DMS 273 treated with DMSO at 0.1 percent for 48 hours (cell line): Measurements from ENCODE around the gene PSMD10.

Experiments
- DNase-seq: peaks from one replicate; lab custom pipeline; 2025; lab: John Stamatoyannopoulos, UW

The PSMD10 gene

DNA sequence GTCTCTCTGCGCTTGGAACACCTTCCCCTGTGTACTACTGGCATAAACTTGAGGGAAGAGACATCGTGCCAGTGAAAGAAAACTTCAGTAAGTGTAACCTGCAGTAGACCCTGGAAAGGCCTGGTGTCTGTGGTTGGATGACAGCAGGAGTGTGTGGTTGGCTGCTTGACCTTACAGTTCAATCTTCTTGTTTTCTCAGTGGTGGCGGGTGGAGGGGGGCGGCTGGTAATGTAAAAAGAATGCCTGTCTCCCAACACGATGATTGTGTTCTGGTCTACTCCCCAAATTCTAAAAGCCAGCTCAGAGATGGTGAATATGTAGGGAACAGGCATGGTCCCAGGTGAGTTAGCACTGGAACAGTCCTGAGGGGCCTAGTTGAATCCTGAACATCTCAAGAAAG lies 18.6 kb downstream of the PSMD10 start:
- DNase-seq: no peak

DNA sequence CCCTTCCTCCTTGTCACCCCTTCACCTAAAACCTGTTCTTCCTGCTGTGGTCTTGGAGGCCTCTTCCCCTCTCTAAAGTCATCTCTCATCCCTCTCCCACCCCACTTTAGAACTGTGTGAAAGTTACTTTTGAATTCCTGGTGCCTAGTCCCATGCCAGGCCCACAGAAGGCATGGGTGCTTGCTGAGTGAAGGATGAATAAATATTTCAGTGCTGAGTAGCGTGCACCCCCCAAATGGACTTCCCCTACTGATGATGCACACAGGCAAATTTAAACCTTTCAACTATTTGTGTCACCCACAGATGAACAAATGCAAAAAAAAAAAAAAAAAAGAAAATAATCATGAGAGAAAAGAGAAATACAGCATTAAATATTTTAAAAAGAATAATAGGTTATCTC lies 19.8 kb downstream of the PSMD10 start:
- DNase-seq: no peak

DNA sequence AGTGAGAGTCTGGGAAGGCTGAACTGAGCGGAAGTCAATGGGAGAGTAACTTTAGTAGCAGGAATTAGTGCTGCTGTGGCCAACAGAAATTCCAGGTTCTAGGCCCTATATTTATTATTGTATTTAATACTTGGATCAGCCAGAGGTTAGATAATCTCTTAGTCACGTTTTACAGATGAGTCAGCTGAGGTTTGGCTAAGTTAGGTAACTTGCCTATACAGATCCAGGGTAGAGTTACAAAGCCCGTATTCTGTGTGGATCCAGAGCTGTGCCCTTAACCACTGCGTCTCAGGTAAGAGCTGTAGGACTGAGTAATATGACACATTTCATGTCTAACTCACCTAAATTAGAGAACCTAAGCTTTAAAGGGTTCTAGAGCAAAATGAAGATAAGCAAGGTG lies 20.5 kb downstream of the PSMD10 start:
- DNase-seq: no peak

DNA sequence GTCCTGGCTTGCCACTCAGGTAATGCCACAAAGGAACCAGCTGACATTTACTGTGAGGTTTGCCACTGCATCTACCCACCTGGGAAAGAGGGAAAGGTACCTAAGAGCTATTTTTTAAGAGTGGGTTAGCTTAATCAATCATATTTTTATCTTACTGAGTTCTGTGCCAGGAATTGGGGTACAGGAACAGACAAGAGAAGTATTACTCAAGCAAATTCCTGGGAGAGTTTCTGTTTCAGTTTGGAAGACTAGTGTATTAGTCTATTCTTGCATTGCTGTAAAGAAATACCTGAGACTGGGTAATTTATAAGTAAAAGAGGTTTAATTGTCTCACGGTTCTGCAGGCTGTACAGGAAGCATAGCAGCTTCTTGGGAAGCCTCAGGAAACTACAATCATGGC lies 23.2 kb downstream of the PSMD10 start:
- no peak for DNase-seq

DNA sequence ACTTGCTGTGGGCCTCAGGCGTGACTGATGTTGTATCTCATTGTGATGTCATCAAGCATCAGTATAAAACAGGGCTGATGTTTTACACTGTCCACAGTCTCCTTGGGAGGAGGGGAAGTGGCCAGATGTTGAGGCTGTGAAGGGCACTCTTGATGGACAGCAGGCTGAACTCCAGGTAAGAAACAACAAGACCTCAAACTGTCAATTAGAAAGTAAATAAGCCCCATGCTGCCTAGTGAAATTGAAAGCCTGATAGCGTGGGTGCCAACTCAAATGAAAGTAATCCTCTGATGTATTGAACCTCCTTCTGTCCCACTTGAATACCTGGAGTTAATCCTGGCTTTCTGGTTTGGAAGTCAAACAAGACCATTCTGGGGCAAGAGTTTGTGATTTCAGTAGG lies 26.7 kb downstream of the PSMD10 start:
- no peak for DNase-seq

DNA sequence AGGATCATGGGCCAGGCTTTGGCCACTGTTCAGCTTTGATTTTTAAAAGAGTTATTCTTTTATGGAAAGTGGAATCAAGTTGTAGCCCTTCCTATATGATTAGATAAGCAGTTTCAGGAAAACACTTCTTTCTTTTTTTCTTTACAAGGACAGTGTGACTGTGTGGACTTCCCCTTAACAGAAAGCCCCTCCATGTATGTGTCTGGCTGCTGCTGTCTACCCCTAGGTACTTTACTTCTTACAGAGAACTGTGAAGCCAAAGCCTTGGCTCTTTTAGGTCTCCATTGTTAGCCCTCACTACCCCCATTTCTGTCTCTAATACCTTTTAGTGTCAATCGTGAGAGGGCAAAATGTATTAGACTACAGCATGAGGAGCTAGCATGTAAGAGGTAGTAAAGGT lies 27.3 kb downstream of the PSMD10 start:
- DNase-seq: no peak

DNA sequence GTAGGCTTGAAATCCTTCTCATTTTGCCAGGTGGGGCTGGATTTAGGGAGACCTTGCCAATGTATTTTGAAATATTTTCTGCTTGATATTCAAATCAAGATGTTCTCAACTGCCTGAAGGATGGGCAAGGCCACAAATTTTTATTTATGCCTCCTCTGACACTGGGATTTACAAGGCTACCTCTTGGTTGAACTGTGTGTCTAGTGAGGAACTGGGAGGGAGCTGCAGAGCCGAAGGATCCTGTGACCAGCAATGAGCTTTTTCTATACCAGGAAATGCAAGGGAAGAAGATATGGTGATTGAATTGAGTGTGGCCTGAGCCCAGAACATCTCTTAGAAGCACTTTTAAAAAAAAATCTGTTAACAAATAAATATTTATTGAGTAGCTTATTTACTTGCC lies 31.5 kb downstream of the PSMD10 start:
- no peak for DNase-seq

DNA sequence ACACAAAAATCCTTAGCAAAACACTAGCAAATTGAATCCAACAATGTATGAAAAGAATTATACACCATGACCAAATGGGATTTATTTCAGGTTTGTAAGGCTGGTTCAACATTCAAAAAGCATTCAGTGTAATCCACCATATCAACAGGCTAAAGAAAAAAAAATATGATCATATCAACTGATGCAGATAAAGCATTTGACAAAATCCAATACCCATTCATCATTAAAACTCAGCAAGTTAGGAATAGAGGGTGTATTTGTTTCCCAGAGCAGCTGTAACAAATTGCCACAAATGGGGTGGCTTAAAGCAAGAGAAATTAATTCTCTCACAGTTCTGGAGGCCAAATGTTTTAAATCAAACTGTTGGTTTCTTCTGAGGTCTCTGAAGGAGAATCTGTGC lies 35.8 kb downstream of the PSMD10 start:
- no peak for DNase-seq

DNA sequence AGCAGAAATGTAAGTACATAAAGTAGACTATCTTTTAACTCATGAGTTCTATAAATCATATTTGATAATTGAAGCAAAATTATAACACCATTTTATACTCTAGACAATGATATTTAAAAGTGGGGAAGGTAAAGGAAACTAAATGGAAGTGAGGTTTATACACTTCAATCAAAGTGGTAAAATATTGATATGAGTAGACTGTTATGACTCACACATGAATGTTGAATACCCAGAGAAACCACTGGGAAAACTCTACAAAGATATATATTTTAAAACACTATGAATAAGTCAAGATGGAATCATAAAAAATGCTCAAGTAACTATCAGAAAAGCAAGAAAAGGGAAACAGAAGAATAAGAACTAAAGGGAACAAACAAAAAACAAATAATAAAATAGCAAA lies 38.1 kb downstream of the PSMD10 start:
- DNase-seq: no peak

DNA sequence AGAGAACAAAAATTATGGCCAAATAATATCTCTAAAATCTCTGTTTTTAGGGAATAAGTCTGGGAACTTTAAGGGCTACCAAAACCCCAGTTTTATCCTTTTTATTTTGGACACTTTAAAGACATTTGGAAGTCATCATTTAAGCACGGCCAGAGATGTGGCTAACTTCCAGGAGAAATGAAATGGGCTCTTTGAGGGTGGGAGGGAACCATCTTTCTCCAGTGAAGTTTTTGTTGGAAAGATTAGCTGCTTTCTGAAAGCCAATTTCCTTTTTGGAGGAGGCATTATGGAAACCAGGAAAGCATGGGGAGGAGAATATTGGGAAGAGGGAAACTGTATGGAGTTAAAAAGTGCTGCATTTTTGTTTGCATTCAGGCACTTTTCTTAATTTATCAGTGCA lies 41.7 kb downstream of the PSMD10 start:
- no peak for DNase-seq

DNA sequence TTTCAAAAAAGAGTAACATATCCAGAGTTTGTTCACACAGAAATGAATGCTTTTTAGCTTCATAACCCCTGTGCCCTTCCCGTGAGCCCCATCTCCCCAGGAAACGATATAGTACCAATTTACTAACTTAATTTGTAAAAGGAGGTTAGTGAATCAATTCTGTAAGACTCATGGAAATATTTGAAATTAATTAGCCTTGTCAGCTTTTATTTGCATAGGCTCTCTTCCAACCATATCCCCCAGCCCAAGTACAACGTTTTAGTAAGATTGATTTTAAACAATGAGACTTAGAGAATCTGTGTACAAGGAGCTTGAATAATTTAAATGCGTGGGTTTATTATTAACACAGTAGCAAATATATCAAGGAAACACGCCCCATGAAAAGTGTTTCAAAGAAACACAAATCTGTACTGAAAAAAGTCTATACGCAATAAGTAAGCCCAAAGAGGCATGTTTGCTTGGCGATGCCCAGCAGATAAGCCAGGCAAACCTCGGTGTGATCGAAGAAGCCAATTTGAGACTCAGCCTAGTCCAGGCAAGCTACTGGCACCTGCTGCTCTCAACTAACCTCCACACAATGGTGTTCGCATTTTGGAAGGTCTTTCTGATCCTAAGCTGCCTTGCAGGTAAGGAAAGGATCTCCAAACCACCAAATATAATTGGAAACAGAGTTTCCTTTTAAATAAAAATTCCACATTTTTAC lies 46.6 kb downstream of the PSMD10 start, which contains the start of gene VSIG1:
Gene VSIG1 (plus strand): TSS at position 512 of the 703 bp plus-strand sequence. CDS start 66 bp downstream, at position 578.
- no peak for DNase-seq

DNA sequence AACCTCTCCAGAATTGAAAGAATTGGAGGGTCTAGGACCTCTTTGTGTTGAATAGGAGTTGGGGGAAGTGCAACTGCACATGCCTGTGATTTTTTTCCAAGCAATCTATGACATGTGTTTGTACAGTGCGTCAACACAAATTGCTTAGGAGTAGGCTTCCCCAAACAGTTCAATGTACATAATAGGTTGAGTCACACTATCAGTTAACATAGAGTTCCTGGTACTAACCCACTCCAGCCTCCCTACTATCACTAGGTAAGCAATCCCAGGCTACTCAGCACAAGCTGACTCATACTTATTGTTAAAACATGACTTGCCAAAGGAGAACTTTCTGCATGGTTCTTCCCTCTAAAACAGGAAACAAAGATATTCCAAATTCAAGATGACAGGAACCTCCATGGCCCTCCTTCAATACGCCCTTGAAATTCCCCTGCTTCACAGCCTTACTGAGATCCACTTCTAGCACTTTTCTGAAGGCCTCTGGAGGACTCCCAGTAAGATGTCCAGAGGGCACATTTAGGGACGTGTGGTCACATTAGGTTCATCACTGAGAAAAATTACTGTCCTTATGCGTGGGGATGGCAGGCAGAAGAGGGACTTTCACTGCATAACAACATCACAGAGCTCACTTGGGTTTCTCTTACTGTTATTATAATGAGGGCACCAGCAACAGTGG lies 54.9 kb downstream of the PSMD10 start:
- DNase-seq: no peak

DNA sequence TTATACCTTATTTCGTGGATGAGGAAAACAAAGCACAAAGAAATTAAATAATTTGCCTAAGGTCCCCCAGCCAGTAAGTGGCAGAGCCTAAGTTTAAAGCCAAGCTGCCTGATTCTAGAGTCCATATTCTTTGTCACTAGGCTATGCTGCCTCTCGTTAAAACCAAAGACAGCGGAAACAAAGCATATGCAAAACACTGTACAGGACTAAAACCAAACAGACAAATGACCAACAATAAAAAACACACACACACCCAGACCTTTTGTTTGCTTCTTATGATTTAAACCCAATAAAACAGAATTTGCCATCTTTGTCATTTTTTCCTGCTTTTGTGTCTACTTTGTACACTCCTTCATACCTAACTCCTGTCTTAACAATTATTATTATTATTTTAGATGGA lies 56.6 kb downstream of the PSMD10 start:
- no peak for DNase-seq
